Lower leg skin (tissue), 4 donors: ENCODE data around the gene TMEM147. TPM values are rescaled to one million over a fixed set of nuclear protein-coding genes. Genes with fewer than 3 reads are reported as not detected.

Experiments
- DNase-seq, 2 donors: peaks; one replicate each; pipeline ENCODE4 v3.0.0-alpha.2; 2019; ENCODE audit warnings: low spot score in 2 of 2
- H3K4me3 ChIP-seq: fragments of 200-600 bp; sonication (generic); 2 replicates; pipeline ENCODE4 v1.5.1; 2017; ENCODE audit warnings: mild to moderate bottlenecking, low read depth; ENCODE audit not compliant: poor library complexity, severe bottlenecking
- CTCF ChIP-seq, 3 donors: fragments of 450-650 bp; IDR thresholded peaks; one replicate each; pipeline ENCODE4 v1.5.1; 2016; ENCODE audit warnings: antibody characterized with exemption in 3 of 3, mild to moderate bottlenecking in 3 of 3, moderate library complexity in 2 of 3
- POLR2A ChIP-seq, 2 donors: fragments of 450-650 bp; IDR thresholded peaks; one replicate each; pipeline ENCODE4 v1.6.1; 2016 to 2017; ENCODE audit warnings: antibody characterized with exemption in 2 of 2, mild to moderate bottlenecking in 1 of 2, moderate library complexity in 1 of 2
- WGBS, 2 donors: methylation state at CpG; one replicate each; pipeline ENCODE4 v1.1.5; 2018; 5-methylcytosine and 5-hydroxymethylcytosine counted together
- intact Hi-C: fragments of 100-400 bp; cut with DNase I; formaldehyde crosslinking; loops from one replicate; pipeline ENCODE4 v1.15.0; 2023; ENCODE audit warnings: low total_unique reads
- total RNA-seq, 4 donors: library from RNA; depleted of rRNA; stranded (reverse); fragments of >200 nt; gene quantifications; one replicate each; pipeline ENCODE4 v1.1.0, GENCODE V29; 2016

Gene TMEM147
- total RNA-seq, 4 donors from 2014 or later = 102 to 158 (median 130) TPM

DNA sequence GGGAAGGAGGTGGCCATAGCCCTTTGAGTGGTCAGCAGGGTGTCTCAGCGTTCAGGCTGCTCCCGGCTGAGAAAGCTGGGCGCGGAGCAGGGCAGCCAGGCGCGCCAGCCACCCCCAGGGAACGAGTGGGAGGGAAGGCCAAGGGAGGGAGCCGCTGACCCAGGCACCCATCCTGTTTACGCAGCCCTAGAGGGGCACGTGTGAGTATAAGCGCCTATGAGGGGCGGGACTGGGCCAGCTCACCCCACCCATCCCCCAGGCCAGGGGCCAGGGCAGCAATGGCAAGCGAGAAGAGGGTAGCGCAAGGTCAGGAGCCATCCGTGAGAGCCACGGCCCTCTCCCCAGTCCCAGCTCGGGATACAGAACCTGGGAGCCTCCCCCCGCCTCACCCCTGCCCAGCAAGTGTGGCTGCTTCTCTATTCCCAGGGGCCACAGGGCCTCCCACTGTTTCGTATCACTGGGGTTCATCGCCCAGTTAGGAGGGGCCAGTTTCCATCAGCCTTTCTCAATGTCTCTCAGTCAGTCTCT, 31.1 kb upstream of the TMEM147 start:
- intact Hi-C loops = no loop called here
- no peak overlapping the region for H3K4me3 ChIP-seq
- TF ChIP-seq CTCF (IDR thresholded peaks at IDR 0.05) = no peak
- no peak for TF ChIP-seq POLR2A (IDR thresholded peaks at IDR 0.05)
- DNase-seq = no peak
- 25 to 30% methylated on average over 12 to 20 of the region's 20 CpGs for WGBS, 2 donors

DNA sequence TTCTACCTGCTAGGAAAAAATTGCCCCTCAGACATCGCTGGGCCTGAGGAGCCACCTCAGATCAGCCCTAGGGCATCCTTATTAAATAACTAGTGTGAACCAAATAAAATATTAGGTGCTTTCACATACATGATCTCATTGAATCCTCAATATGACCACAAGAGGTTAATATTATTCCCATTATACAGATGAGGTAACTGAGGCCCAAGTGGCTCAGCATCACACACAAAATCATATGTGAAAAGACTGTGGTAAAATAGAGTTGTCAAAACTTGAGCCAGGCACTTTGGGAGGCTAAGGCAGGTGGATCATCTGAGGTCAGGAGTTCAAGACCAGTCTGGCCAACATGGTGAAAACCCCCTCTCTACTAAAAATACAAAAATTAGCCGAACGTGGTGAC, 29.1 kb upstream of the TMEM147 start:
- no peak for TF ChIP-seq CTCF (IDR thresholded peaks at IDR 0.05)
- TF ChIP-seq POLR2A (IDR thresholded peaks at IDR 0.05) = no peak
- H3K4me3 ChIP-seq = no peak overlapping the region
- intact Hi-C loops = no loop called here
- WGBS, 2 donors = 88 to 90% methylated on average over 3 of the region's 3 CpGs
- no peak for DNase-seq

DNA sequence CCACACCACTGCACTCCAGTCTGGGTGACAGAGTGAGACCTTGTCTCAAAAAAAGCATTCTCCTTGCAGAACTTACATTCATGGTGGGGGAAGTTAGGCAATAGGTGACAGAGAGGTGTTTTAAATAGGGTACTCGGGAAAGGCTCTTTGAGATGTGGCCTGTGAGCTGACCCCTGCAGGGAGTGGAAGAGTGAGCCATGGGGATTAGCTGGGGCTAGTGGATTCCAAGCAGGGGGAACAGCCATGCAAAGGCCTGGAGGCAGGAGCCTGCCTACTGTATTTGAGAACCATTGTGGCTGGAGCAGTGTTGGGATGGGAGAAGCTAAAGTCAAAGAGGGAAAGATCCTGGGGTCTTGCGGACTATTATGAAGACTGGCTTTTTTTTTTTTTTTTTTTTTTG, 28.1 kb upstream of the TMEM147 start:
- intact Hi-C loops = no loop called here

GRCh38 chr19:35518313-35518712, 27.1 kb upstream of the TMEM147 start:
- DNase-seq = no peak
- H3K4me3 ChIP-seq = no peak overlapping the region
- intact Hi-C loops = no loop called here
- WGBS, 2 donors = 39 to 57% methylated on average over 6 of the region's 6 CpGs
- no peak for TF ChIP-seq POLR2A (IDR thresholded peaks at IDR 0.05)
- no peak for TF ChIP-seq CTCF (IDR thresholded peaks at IDR 0.05)

More for the DNA sequence above, 28.1 kb upstream of the TMEM147 start:
- 92 to 96% methylated on average over 2 of the region's 2 CpGs for WGBS, 2 donors
- TF ChIP-seq CTCF (IDR thresholded peaks at IDR 0.05) (no peak), POLR2A (IDR thresholded peaks at IDR 0.05) (no peak)
- H3K4me3 ChIP-seq = no peak overlapping the region
- DNase-seq = no peak

DNA sequence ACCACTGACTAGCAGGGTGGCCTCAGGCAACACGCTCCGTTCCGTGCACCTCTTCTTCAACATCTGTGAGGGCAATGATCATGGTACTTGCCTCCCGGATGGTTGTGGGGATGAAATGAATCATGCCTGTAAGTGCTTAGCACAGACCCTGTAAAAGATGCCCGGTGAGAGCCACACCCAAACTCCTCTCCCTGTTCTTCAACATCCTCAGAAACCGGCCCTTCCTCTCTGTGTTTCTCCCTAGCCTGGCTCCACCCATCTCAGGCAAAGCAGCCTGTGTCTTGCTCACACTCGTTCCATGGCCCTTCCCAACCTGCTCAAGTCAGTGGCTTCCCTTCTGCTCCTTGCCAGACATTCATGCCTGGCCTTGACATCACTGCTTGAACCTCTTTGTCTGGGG, 26.1 kb upstream of the TMEM147 start:
- WGBS, 2 donors = 19 to 31% methylated on average over 7 of the region's 7 CpGs
- intact Hi-C loops = no loop called here
- no peak for DNase-seq
- no peak overlapping the region for H3K4me3 ChIP-seq
- TF ChIP-seq CTCF (IDR thresholded peaks at IDR 0.05) = no peak
- no peak for TF ChIP-seq POLR2A (IDR thresholded peaks at IDR 0.05)

GRCh38 chr19:35521124-35521743, 24.2 kb upstream of the TMEM147 start:
- TF ChIP-seq CTCF (IDR thresholded peaks at IDR 0.05) (no peak), POLR2A (IDR thresholded peaks at IDR 0.05) (no peak)
- H3K4me3 ChIP-seq = no peak overlapping the region
- DNase-seq = no peak
- 75 to 80% methylated on average over 16 of the region's 16 CpGs for WGBS, 2 donors
- intact Hi-C loops = no loop called here
